8988T (cell line): ENCODE results near the gene NFYA.
"Not testable (repeated sequence)": the region's sequence is repeated elsewhere in the genome, so short reads cannot be mapped to it uniquely, and the experiment has no call there.

Experiments used
- DNase-seq: peaks from one replicate; pipeline ENCODE4 v3.0.0; 2011

Gene NFYA

DNA sequence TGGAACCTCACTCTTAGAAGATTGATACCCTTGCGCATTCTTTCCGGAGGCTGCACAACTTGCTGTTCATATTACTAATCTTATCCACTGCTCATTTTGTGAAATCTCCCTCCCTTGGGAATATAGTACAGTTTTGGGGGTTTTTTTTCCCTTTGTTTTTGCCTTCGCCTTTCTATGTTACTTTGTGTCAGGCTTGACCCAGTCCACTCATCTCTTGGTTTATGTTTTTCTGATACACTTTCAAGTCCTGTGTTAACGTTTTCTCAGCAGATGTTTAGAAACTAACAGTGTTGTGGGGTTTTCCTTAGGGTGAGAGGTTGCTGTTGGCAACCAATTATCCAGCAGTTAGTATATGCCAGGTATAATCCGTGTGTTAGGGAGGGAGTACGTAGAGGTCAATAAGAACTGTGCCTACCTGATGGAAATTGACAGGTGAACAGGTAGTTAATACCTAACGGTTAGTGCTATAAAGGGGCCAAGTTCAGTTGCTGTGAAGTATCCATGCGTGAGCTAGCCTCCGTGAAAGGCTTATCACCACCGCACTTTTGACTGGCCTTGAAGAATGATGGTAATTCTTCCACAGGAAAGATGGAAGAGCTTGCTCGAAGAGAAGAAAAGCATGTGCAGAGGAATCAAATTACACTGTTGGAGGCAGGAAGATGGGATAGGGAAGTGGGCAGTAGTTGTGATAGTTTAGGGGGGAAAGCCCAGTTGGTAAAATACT lies 1.4 kb downstream of the NFYA start:
- no peak for DNase-seq

DNA sequence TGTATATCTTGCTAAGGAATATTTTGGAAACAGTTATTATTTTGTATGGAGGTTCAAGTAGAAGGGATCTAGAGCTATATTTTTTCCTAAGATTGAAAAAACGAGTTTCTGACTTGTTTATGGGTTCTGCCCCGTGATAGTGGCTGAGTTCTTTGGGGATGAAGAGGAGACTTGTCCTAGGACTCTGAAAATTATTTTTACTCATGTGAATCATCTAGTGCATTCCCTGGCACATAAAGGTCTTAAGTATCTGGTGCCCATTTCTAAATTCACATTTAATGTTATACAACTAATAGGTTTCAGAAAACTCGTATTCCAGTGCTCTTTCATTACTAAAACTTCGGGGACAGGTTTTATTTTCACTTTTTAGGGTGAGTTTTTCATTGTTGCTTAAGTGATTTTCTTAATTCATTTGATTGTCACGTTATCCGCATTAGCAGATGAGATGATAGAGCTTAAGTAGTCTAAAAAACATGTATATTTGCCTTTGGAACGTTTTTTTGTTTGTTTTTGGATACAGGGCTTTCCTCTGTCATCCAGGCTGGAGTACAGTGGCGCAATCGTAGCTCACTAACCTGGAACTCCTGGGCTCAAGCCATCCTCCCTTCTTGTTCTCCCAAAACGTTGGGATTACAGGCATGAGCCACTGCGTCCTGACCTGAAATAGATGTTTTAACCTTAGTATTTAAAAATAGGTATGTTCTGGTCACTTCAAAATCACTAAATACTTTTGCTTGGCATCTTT lies 2.1 kb downstream of the NFYA start:
- no peak for DNase-seq

DNA sequence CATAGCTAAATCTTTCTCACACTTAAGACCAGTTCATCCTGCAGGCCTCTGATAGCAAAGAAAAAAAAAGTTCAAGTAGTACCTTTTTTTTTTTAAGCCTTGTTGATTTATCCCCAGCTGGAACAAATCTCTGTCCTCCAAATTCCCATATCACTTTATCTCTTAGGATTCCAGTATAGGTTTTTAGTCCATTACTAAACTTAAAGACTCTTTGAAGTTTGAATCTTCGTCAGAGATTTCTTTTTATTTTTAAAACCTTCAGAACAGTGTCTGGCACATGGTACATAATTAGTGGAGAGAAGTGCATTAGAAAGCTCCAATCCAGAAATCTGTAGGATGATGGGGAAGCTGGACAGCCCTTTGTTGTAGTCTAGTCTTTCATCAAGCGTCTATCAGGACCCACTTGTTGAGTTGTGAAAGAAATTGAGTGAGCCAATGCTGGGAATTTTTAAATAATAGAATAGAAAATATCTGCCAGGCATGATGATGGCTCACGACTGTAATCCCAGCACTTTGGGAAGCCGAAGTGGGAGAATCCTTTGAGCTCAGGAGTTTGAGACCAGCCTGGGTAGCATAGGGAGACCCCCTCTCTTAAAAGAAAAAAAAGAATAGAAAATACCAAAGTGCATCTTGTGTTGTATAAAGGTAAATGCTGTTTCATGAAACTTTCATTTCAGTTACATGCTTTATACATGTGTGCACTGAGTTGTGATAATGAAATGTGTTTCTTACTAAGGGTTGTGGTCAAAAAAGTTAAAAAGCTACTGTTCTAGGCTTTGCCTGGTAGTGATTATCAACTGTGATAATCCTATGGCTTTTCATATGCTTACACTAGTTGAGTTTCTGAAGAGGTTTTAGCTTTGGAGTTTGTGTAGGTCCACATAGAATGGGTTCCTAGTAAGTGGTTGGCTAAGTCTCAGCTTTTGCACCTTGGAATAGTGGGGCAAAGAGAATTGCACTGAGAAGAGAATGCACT lies 3.2 kb downstream of the NFYA start:
- no peak for DNase-seq

DNA sequence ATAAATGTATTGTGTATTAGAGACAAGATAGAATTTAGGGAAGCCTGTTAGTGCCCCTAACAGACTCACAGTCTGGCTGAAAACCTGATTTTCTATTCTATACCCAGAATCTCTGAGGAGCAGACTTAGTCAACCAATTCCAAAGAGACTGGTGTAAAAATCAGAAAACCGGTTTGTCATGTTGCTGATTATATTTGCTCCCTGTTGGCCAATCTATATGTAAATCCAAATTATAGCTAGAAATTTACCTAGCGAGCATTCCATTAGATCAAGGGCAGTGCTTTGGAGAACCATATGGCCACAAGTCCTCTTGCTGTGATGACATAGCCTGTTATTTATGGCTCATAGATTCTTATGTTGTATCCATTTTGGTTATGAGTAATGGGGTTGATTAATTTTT lies 4.8 kb downstream of the NFYA start:
- no peak for DNase-seq

DNA sequence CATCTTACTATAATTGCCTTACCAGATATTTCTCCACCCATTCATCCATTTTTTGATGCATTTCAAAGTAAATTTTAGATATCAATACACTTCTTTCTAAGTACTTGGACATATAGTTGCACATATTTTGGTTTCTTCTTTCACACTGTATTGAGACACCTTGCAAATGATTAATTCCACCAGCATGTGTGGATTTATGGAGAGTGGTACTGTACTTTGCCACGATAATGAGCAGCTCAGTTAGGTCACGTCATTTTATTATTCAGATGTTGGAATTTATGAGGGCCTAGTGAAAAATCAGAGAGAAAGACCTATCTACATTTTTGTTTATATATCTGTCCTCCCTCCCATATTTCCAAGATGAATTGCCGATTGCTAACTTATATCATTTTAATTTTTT lies 5.3 kb downstream of the NFYA start:
- no peak for DNase-seq

DNA sequence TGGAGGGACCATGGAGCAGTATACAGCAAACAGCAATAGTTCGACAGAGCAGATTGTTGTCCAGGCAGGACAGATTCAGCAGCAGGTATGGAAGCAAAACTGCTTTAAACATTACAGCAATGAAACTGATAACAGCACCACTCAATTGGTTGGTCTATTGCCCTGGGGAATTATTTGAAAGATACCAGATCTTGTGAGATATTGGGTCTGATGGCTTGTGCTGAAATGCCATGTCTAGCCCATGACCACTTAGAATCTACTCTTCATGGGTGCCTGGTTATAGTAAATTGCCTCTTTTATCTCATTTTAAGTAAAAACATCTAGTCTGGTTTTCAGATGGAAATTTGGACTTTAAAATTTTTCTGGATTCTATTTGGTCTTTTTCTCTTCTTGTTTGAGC lies 6.3 kb downstream of the NFYA start:
- no peak for DNase-seq

DNA sequence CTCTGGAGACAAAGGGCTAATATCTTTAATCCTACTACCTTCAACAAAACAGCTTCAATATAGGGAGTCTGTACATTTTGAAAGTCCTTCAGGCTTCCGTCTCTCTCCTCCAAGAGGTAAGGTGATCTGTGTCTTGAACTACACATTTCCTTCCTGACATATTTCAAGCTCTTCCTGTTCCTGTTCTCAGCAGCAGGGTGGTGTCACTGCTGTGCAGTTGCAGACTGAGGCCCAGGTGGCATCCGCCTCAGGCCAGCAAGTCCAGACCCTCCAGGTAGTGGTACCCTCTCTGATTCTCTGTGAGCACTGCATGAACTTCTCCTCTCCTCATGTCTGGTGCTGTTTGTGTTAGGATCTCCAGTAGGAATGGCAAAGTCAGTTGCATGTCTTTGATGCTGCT lies 7.8 kb downstream of the NFYA start:
- DNase-seq, result no peak

DNA sequence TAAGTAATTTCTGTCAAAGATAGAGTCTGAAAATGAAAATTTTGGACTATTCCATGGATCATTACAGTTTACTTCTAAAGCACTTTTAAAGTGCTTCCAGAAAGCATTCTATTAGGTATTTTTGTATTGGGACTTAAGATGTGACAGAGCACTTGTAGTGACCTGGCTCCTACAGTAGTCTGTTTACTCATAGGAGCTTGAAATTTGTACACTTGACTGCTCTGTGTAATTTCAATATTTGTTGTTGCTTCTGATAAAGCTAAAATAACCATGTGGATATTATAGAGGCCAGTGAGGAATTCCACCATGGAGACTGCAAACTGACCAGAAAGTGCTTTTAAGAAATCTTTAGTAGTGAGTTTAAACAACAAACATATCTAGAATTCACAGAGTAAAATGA lies 10.3 kb downstream of the NFYA start:
- DNase-seq, result no peak

DNA sequence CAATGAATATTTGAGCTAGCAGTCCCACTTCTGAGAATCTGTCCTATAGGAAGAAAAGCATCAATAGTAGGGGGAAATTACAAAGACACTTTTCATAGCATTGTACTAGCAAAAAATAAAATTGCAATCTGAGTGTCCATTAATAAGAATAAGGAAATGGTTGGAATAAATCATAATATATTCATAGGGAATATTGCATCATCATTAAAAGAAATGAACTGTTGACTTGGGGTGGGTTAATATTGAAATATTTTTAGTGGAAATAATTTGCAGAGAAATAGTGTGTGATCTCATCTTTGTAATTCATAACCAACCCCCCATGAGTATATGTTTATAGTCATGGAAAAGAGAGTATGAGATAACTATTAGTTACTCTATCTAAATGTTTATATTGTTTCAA lies 12.4 kb downstream of the NFYA start:
- no peak for DNase-seq

DNA sequence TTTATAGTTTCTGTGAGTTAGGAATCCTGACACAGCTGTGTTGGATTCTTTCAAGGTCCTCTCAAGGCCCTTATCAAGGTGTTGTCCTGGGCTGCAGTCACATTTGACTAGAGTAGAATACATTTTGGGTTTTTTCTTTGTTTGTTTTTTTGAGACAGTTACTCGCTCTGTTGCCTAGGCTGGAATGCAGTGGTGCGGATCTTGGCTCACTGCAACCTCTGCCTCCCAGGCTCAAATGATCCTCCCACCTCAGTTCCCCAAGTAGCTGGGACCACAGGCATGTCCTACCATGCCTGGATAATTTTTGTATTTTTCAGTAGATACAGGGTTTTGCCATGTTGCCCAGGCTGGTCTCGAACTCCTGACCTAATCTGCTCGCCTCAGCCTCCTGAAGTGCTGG lies 15.7 kb downstream of the NFYA start:
- DNase-seq, result no peak

DNA sequence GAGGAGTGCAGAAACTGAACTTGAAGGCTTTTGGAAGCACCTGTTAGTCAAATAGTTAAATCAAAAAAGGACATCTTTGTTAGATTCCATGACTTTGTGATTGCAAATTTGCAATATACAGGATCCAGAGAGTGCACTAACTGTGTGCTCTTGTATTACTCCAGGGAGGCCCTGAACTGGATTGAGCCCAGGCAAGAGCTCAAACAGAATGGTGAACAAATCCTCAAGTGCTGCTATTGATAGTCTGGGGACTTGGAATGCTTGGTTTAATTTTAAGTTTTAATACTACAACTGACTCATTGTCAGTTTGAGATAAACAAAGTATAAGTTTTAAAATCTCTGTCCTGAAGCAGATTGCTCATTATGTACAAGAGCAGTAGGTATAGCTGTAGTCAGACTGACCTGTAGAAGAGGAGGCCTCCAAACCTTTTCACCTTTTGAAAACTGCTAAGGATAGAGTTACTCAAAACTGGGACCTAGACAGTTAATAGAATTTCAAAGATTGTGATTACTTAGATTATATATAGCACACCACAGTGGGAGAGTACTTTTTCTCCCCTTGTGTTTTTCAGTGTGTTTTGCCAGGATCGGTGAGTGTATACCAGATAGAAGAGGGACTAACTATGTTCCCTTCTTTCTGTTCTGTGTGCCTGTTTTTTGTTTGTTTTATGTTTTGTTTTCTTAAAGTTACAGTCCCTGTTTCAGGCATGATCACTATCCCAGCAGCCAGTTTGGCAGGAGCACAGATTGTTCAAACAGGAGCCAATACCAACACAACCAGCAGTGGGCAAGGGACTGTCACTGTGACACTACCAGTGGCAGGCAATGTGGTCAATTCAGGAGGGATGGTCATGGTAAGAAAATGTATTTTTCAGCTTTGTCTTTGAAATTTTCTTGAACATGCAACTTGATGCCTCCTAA lies 18.3 kb downstream of the NFYA start:
- DNase-seq, result no peak

DNA sequence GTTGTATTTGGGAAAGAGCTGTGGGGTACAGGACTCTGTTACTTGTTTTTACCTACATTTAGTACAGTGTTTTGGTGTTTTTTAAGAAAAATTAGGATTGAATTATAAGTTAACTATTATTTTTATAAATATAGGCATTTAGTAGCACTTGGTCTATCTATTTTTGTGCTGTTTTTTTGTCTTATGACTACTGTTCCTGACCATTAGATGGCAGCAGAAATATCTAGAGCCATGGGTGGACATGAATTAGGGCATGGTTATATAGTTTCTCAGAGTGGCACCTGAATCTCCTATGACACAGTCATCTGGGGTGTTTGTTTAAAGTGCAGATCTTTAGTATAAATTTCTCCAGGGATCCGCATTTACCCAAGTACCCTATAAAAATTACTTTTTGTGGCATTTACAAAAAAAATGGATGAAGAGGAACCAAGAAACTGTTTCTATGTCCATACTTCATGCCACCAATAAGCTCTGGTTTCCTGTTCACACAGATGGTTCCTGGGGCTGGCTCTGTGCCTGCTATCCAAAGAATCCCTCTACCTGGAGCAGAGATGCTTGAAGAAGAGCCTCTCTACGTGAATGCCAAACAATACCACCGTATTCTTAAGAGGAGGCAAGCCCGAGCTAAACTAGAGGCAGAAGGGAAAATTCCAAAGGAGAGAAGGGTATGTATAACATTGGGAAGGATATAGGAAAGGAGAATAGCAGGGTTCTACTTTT lies 19.8 kb downstream of the NFYA start:
- no peak for DNase-seq

DNA sequence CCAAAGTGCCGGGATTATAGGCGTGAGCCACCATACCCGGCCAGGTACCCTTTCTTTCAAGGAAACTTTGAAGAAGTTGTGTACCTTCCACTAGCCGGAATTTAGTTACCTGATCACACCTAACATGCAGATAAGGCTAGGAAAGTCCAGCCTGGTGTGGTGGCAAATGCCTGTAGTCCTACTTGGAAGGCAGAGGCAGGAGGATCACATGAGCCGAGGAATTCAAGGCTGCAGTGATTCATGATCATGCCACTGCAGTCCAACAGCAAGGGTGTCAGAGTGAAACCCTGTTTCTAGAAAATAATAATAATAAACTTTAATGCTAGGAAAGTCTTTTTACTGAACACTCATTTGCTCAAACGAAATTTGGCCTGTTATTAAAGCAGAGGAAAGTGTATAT lies 21.0 kb downstream of the NFYA start:
- no peak for DNase-seq

DNA sequence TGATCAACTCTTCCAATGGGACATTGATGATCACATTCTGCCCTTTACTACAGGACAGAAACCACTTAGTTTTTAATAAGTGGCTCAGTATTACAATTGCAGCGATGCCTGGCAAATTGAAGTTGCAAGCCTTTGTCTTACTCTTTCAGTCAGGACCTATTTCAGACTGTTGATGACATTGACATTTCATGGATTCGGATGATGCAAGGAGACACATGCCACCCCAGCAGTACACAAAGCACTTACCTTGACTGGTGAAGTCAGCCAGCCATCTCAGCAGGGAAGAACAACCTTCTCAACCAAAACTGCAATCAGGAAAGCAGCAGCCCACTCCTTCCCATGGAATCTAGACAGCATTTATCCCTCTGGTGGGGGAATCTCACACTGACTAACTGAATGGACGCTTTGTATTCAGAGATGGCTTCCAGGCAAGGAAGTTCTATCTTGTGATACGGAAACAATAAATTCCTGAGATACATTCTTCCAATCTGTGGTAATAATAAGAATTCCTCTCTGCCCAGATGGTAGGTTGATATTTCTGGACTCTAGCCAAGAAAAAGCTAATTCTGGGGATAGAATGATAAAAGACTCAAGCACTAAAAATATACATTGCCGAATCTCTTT lies 24.8 kb downstream of the NFYA start:
- DNase-seq, result no peak

DNA sequence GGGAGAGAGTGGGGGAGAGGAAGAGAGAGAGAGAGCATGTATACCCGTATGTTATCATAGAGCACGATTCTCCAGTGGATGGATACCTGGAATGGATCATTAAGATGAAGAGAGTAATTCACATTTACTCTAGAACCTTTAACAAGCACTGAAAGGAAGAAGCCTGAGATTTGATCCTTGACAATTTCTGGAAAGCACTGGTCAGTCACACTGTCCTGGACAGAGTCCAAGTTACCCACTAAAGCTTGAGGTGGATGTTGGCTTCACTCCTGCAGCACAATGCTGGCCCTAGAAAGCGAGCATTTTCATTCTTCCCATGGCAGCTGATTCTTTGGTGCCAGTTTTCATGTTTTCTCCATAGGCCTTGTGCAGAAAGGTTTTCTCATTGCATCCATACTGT lies 25.6 kb downstream of the NFYA start:
- no peak for DNase-seq

DNA sequence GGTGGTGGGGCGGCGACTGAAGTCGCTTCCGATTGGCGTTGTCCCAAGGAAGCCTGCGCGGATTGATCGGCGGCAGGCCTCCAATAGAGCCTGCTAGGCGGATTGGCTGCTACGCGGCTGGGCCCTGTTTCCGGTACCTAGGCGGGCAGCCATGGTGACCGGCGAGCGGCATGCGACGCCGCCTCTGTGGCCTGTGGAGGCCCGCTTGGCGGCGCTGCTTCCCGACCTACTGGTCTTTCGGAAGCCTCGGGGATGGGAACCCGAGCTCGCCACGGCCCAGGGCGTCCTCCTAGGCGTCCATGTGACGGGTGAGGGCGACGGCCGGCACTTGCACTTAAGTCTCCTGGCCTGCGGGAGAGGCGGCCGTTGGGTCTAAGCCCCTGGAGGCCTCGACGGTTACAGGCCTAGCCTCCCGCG lies 28.1 kb downstream of the NFYA start:
- no peak for DNase-seq

DNA sequence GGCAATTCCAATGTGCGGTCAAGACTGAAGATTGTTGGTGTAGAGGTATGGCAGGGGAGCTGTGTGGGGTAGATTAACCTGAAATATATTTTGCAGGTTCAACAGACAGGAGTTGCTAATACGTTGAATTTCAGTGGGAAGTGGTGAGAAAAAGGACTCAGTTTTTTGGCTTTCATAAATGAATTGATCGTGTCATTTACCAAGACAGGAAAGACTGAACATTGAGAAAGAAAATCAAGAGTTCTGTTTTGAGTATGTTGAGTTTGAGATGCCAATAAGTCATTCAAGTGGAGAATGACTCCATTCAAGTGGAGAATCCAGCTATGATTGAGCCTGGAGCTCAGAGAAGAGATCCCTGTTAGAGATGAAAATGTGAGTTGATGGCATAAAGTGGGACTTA lies 31.1 kb downstream of the NFYA start:
- DNase-seq, result no peak

DNA sequence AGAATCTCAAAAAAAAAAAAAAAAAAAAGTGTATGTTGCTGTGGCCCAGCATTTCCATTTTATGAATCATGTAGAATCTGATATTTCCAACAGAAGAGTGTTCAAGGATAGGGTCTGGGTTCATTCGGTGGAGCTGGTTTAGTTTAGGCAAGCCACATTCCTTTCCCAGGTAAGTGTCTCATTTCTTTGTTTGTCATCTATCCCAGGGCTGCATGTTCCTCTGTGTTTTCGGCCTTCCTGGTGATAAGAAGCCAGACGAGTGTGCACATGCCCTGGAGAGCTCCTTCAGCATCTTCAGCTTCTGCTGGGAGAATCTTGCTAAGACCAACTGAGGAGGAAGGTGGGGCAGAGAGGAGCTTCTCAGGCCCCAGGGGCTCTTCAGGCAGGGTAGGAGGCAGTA lies 38.2 kb downstream of the NFYA start:
- no peak for DNase-seq

DNA sequence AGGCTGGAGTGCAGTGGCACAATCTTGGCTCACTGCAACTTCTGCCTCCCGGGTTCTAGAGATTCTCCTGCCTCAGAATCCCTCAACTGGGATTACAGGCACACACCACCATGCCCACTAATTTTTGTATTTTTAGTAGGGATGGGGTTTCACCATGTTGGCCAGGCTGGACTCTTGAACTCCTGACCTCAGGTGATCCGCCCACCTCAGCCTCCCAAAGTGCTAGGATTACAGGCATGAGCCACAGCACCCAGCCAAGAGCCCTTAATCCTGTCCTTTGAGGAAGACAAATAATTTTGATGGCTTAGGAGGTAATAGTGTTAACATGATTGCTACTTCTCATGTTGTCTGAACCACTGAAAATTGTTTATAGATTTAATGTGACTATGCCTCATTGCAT lies 42.3 kb downstream of the NFYA start:
- not testable (repeated sequence) for DNase-seq

DNA sequence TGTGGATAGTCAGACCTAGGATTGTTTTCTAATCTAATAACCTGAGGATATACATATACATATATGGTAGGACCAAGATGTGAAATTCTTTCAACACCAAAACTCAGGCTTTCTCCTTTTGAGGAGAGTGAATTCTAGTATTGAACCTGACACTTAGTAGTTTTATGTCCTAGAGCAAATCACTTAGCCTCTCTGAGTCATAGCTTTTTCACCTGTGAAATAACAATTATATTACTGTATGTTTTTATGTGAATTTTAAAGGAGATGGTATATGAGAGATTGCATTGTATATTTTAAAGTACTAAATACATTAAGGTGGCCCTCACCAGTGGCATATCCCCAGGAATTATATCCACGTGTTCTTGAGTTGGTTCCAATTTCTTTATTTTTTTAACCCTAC lies 46.7 kb downstream of the NFYA start:
- no peak for DNase-seq

DNA sequence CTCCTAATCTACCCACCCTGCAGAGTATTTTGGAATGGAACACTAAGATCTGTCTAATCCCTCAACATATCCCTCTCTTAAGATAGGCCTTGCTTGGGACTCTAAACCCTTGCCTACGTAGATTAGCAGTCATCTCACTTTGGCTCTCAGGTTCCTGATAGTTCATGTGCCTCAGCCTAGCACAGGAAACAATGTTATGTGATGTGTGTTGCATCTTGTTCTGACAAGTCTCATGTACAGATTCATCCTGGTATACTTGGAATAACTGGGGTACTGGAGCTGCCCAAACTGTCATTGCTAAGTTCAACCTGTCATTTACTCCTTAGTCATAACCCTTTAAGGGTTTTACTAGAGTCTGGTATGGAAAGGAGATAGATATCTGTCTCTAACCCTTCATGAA lies 47.3 kb downstream of the NFYA start:
- DNase-seq, result no peak
